ENCODE measurements around the gene NOSTRIN.

Gene NOSTRIN

DNA sequence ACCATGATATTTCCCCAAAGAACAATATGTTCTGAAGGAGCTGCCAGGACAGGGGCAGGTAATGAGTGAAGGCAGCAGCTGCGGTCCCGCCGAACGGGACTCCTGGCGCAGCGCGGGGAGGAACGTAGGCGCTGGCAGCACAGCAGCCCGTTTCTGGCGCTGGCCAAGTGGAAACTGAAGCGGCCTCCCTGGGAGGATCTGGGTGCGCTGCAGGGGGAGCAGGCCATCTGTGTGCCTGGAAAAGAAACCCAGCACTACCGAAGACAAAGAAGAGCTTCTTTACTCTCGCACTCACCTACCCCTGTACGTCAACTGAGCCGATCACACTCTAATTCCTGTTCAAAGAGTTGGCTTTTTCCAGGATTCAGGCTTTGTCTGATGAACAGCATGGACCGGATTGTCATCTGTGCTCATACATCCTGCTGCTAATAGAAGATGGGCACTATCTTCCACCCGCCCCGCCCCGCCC lies 110.5 kb downstream of the NOSTRIN start:
- no peaks in the 10 kb centered on the region for H3K9me3 ChIP-seq
- TF ChIP-seq, protein P1, sequence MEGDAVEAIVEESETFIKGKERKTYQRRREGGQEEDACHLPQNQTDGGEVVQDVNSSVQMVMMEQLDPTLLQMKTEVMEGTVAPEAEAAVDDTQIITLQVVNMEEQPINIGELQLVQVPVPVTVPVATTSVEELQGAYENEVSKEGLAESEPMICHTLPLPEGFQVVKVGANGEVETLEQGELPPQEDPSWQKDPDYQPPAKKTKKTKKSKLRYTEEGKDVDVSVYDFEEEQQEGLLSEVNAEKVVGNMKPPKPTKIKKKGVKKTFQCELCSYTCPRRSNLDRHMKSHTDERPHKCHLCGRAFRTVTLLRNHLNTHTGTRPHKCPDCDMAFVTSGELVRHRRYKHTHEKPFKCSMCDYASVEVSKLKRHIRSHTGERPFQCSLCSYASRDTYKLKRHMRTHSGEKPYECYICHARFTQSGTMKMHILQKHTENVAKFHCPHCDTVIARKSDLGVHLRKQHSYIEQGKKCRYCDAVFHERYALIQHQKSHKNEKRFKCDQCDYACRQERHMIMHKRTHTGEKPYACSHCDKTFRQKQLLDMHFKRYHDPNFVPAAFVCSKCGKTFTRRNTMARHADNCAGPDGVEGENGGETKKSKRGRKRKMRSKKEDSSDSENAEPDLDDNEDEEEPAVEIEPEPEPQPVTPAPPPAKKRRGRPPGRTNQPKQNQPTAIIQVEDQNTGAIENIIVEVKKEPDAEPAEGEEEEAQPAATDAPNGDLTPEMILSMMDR (IDR thresholded peaks at IDR 0.05), result no peak
- no peak overlapping the region for H3K27ac ChIP-seq
- no peak overlapping the region for H3K4me3 ChIP-seq (ENCODE audit: low read depth in 1 of 2, low read length in 1 of 2)
- H3K36me3 ChIP-seq, result no peaks in the 10 kb centered on the region
- peaks cover 42% of the 10 kb centered on the region for H3K27me3 ChIP-seq
- peaks cover 4 to 8% of the 10 kb centered on the region in 2 experiments for H3K4me1 ChIP-seq (ENCODE audit: control insufficient read depth in 1 of 2, insufficient read depth in 1 of 2, low read depth in 1 of 2, low read length in 1 of 2)

DNA sequence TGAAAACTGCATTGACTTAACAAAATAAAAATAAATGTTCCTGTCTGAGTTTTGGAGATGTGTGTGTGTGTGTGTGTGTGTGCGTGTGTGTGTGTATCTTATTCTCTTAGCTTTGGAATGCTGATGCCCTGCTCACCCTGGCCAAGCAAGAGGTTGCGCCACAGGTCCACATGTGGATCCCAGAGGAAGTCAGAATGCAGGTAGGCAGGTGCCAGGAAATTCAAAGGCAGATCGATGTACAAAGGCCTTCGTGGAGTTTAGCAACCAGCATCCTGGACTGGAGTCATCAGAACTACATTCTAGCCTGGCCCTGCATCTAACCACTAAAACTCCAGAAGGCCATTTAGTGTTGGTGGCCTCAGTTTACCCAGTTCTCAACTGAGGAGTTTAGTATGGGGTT lies 111.1 kb downstream of the NOSTRIN start:
- no peak overlapping the region for H3K27ac ChIP-seq
- TF ChIP-seq, protein P1 (IDR thresholded peaks at IDR 0.05), result no peak
- no peaks in the 10 kb centered on the region for H3K36me3 ChIP-seq
- H3K4me3 ChIP-seq (ENCODE audit: low read depth in 1 of 2, low read length in 1 of 2), result no peak overlapping the region
- peaks cover 42% of the 10 kb centered on the region for H3K27me3 ChIP-seq
- no peaks in the 10 kb centered on the region for H3K9me3 ChIP-seq
- peaks cover 4 to 8% of the 10 kb centered on the region in 2 experiments for H3K4me1 ChIP-seq (ENCODE audit: control insufficient read depth in 1 of 2, insufficient read depth in 1 of 2, low read depth in 1 of 2, low read length in 1 of 2)

Data from neutrophil (primary cell).